ENCODE results near the gene RGS6.

Gene RGS6

DNA sequence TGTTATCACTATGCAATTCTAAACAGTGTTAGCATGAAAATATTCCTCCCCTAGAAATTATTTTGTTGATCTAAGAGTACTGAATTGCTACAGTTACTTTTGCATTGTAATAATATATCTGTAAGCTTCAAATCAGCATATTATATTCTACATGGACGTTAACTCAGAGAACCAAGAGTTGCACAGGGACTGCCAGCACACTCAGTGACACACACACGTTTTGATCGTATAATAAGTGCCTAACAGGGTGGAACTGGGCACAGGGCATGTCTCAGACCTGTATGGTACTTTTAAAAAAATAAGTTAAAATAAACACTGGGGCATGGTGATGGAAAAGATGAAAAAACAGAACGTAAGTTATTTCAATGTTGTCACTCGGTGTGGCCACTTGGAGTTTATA lies 451.6 kb downstream of the RGS6 start:
- no peak for DNase-seq
- Histone ChIP-seq H3K4me3 (ENCODE audit: low read depth, low read length) (no peak overlapping the region), H3K36me3 (ENCODE audit: control insufficient read depth in 1 of 2, insufficient read depth in 2 of 2, low read length in 2 of 2) (no peaks in the 10 kb centered on the region), H3K9me3 (ENCODE audit: insufficient read depth, low read depth, low read length) (no peaks in the 10 kb centered on the region), H3K27me3 (ENCODE audit: insufficient read depth, low read length) (no peaks in the 10 kb centered on the region), H2AFZ (ENCODE audit: insufficient read depth, low read length, poor library complexity) (no peak overlapping the region), H3K4ac (ENCODE audit: low read depth, low read length) (no peak overlapping the region), H3K27ac (ENCODE audit: low read depth, low read length) (no peak overlapping the region), H2BK120ac (ENCODE audit: insufficient read depth, low read length, poor library complexity) (no peak overlapping the region), H2BK5ac (ENCODE audit: low read depth, low read length, poor library complexity) (no peak overlapping the region), H3K4me2 (ENCODE audit: low read length) (no peak overlapping the region), H3K79me2 (ENCODE audit: control insufficient read depth, insufficient read depth, low read length, poor library complexity) (no peaks in the 10 kb centered on the region), H4K91ac (ENCODE audit: low read depth, low read length) (no peak overlapping the region), H4K8ac (ENCODE audit: low read depth, low read length) (no peak overlapping the region), H2AK5ac (ENCODE audit: low read length) (no peak overlapping the region), H3K14ac (ENCODE audit: low read length) (no peak overlapping the region), H3K4me1 (ENCODE audit: control insufficient read depth in 1 of 2, insufficient read depth in 2 of 2, low read length in 2 of 2) (no peaks in the 10 kb centered on the region), H3K9ac (ENCODE audit: low read length) (no peak overlapping the region), H2BK12ac (ENCODE audit: low read length) (no peak overlapping the region), H4K12ac (ENCODE audit: low read depth, low read length) (no peak overlapping the region), H3K18ac (ENCODE audit: low read length) (no peak overlapping the region), H3K23ac (ENCODE audit: low read length) (no peak overlapping the region), H3K79me1 (ENCODE audit: low read length) (no peaks in the 10 kb centered on the region)
- no CpG with 5 or more reads among the region's 5 CpGs for WGBS (ENCODE audit: extremely low coverage, insufficient coverage, insufficient read length)

DNA sequence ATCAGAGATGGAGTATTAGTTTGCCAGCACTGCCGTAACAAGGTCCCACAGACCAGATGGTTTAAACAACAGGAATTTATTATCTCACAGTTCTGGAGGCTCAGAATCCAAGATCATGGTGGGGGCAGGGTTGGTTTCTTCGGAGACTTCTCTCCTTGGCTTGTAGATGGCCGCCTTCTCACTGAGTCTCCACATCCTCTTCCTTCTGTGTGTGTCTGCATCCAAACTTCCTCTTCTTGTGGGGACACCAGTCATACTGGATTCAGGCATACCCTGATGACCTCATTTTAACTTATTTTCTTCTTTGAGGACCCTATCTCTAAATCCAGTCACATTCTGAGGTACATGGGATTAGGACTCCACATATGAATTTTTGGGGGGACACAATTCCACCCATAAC lies 455.5 kb downstream of the RGS6 start:
- Histone ChIP-seq H3K9me3 (ENCODE audit: insufficient read depth, low read depth, low read length) (no peaks in the 10 kb centered on the region), H3K9ac (ENCODE audit: low read length) (no peak overlapping the region), H4K12ac (ENCODE audit: low read depth, low read length) (no peak overlapping the region), H3K18ac (ENCODE audit: low read length) (no peak overlapping the region), H2BK12ac (ENCODE audit: low read length) (no peak overlapping the region), H3K23ac (ENCODE audit: low read length) (no peak overlapping the region), H3K27ac (ENCODE audit: low read depth, low read length) (no peak overlapping the region), H3K4ac (ENCODE audit: low read depth, low read length) (no peak overlapping the region), H4K8ac (ENCODE audit: low read depth, low read length) (no peak overlapping the region), H3K79me1 (ENCODE audit: low read length) (no peaks in the 10 kb centered on the region), H3K14ac (ENCODE audit: low read length) (no peak overlapping the region), H3K4me2 (ENCODE audit: low read length) (no peak overlapping the region), H3K79me2 (ENCODE audit: control insufficient read depth, insufficient read depth, low read length, poor library complexity) (no peaks in the 10 kb centered on the region), H2AK5ac (ENCODE audit: low read length) (no peak overlapping the region), H2BK120ac (ENCODE audit: insufficient read depth, low read length, poor library complexity) (no peak overlapping the region), H2BK5ac (ENCODE audit: low read depth, low read length, poor library complexity) (no peak overlapping the region), H3K27me3 (ENCODE audit: insufficient read depth, low read length) (no peaks in the 10 kb centered on the region), H3K4me3 (ENCODE audit: low read depth, low read length) (no peak overlapping the region), H2AFZ (ENCODE audit: insufficient read depth, low read length, poor library complexity) (no peak overlapping the region), H3K4me1 (ENCODE audit: control insufficient read depth in 1 of 2, insufficient read depth in 2 of 2, low read length in 2 of 2) (no peaks in the 10 kb centered on the region), H4K91ac (ENCODE audit: low read depth, low read length) (no peak overlapping the region), H3K36me3 (ENCODE audit: control insufficient read depth in 1 of 2, insufficient read depth in 2 of 2, low read length in 2 of 2) (no peaks in the 10 kb centered on the region)
- WGBS (ENCODE audit: extremely low coverage, insufficient coverage, insufficient read length), result no CpG with 5 or more reads among the region's 3 CpGs
- no peak for DNase-seq

DNA sequence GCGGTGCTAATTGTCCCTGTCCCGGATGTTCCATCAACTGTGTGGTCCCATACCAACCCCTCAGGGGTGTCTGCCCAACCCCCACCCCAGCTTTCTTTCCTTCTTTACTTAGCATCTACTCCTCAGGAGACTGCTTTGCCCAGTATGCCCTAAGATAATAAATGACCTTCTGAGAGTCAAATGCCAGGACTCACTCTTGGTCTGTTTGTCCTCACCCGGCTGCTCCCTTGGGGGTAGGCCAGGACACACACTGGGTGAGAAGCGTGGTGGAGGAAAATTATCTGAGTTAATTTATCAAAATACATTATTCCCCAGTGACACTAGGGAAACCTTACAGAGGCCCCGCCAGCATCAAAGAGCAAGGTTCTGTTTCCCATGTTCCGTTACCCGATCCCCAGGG lies 457.0 kb downstream of the RGS6 start:
- H2AK5ac ChIP-seq (ENCODE audit: low read length), result no peak overlapping the region
- H3K9me3 ChIP-seq (ENCODE audit: insufficient read depth, low read depth, low read length), result no peaks in the 10 kb centered on the region
- no peak overlapping the region for H2BK5ac ChIP-seq (ENCODE audit: low read depth, low read length, poor library complexity)
- WGBS (ENCODE audit: extremely low coverage, insufficient coverage, insufficient read length), result no CpG with 5 or more reads among the region's 7 CpGs
- H2BK120ac ChIP-seq (ENCODE audit: insufficient read depth, low read length, poor library complexity), result no peak overlapping the region
- no peaks in the 10 kb centered on the region for H3K36me3 ChIP-seq (ENCODE audit: control insufficient read depth in 1 of 2, insufficient read depth in 2 of 2, low read length in 2 of 2)
- H3K23ac ChIP-seq (ENCODE audit: low read length), result no peak overlapping the region
- H3K79me2 ChIP-seq (ENCODE audit: control insufficient read depth, insufficient read depth, low read length, poor library complexity), result no peaks in the 10 kb centered on the region
- H3K4me1 ChIP-seq (ENCODE audit: control insufficient read depth in 1 of 2, insufficient read depth in 2 of 2, low read length in 2 of 2), result no peaks in the 10 kb centered on the region
- H4K8ac ChIP-seq (ENCODE audit: low read depth, low read length), result no peak overlapping the region
- DNase-seq, result no peak
- no peak overlapping the region for H3K18ac ChIP-seq (ENCODE audit: low read length)
- H3K4me2 ChIP-seq (ENCODE audit: low read length), result no peak overlapping the region
- H3K27ac ChIP-seq (ENCODE audit: low read depth, low read length), result no peak overlapping the region
- H3K79me1 ChIP-seq (ENCODE audit: low read length), result no peaks in the 10 kb centered on the region
- no peak overlapping the region for H3K9ac ChIP-seq (ENCODE audit: low read length)
- H2AFZ ChIP-seq (ENCODE audit: insufficient read depth, low read length, poor library complexity), result no peak overlapping the region
- no peak overlapping the region for H2BK12ac ChIP-seq (ENCODE audit: low read length)
- no peak overlapping the region for H4K12ac ChIP-seq (ENCODE audit: low read depth, low read length)
- no peaks in the 10 kb centered on the region for H3K27me3 ChIP-seq (ENCODE audit: insufficient read depth, low read length)
- no peak overlapping the region for H3K14ac ChIP-seq (ENCODE audit: low read length)
- no peak overlapping the region for H4K91ac ChIP-seq (ENCODE audit: low read depth, low read length)
- no peak overlapping the region for H3K4me3 ChIP-seq (ENCODE audit: low read depth, low read length)
- no peak overlapping the region for H3K4ac ChIP-seq (ENCODE audit: low read depth, low read length)

DNA sequence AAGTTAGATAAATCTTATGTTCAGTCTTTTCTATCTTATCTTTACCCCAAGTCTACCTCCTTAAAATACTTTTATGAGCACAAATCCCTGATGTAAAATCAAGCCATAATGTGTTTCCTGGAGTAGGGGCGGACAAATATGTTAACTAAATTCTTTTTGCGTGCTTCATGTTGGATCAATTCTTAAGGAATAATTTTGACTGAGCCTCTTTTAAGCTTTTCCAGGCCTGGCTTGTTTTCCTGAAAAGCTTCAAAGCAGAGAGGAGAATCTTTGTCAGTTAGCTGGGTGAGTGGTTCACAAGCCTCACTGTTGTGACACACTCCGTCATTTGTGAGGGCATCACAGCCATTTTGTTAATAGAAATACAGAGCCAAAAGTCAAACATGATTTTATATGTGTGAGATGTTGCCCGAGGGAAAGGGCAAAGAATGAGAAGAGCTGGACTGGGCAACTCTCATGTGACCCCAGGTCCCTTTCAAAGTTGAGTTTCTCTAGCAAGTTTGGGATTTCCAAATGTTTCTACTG lies 468.9 kb downstream of the RGS6 start:
- Histone ChIP-seq H3K18ac (ENCODE audit: low read length) (no peak overlapping the region), H3K27ac (ENCODE audit: low read depth, low read length) (no peak overlapping the region), H3K4me3 (ENCODE audit: low read depth, low read length) (no peak overlapping the region), H2BK5ac (ENCODE audit: low read depth, low read length, poor library complexity) (no peak overlapping the region), H3K9me3 (ENCODE audit: insufficient read depth, low read depth, low read length) (no peaks in the 10 kb centered on the region), H2BK12ac (ENCODE audit: low read length) (no peak overlapping the region), H2AFZ (ENCODE audit: insufficient read depth, low read length, poor library complexity) (no peak overlapping the region), H3K4me2 (ENCODE audit: low read length) (no peak overlapping the region), H2BK120ac (ENCODE audit: insufficient read depth, low read length, poor library complexity) (no peak overlapping the region), H3K36me3 (ENCODE audit: control insufficient read depth in 1 of 2, insufficient read depth in 2 of 2, low read length in 2 of 2) (no peaks in the 10 kb centered on the region), H3K79me1 (ENCODE audit: low read length) (peaks cover 4% of the 10 kb centered on the region), H4K91ac (ENCODE audit: low read depth, low read length) (no peak overlapping the region), H3K4ac (ENCODE audit: low read depth, low read length) (no peak overlapping the region), H2AK5ac (ENCODE audit: low read length) (no peak overlapping the region), H3K14ac (ENCODE audit: low read length) (no peak overlapping the region), H3K23ac (ENCODE audit: low read length) (no peak overlapping the region), H3K9ac (ENCODE audit: low read length) (no peak overlapping the region), H4K12ac (ENCODE audit: low read depth, low read length) (no peak overlapping the region), H4K8ac (ENCODE audit: low read depth, low read length) (no peak overlapping the region), H3K79me2 (ENCODE audit: control insufficient read depth, insufficient read depth, low read length, poor library complexity) (no peaks in the 10 kb centered on the region), H3K4me1 (ENCODE audit: control insufficient read depth in 1 of 2, insufficient read depth in 2 of 2, low read length in 2 of 2) (peaks cover 10 to 11% of the 10 kb centered on the region in 2 experiments), H3K27me3 (ENCODE audit: insufficient read depth, low read length) (no peaks in the 10 kb centered on the region)
- no CpG with 5 or more reads among the region's 4 CpGs for WGBS (ENCODE audit: extremely low coverage, insufficient coverage, insufficient read length)
- no peak for DNase-seq
